CD8-positive, alpha-beta memory T cell (primary cell): Measurements from ENCODE around the gene NDUFB10. TPM values are rescaled to one million over a fixed set of nuclear protein-coding genes. Genes with fewer than 3 reads are reported as not detected.
A peak's percentile ranks its signal among the peaks of the same experiment; 100 is the strongest.

Experiments used
- CTCF ChIA-PET: fragments of 350-600 bp; sonication (Branson Sonifier 250); formaldehyde crosslinking; loops from one replicate; lab custom pipeline; 2021; ENCODE audit warnings: antibody characterized with exemption; lab: Charles Lee
- POLR2A ChIA-PET: fragments of 350-600 bp; sonication (Branson Sonifier 250); formaldehyde crosslinking; loops from one replicate; lab custom pipeline; 2021; ENCODE audit warnings: antibody characterized with exemption; lab: Charles Lee
- DNase-seq, 5 donors: peaks; one replicate each; pipeline versions ENCODE4 v3.0.0 to v3.0.0-alpha.2; 2020 to 2022; ENCODE audit warnings: mixed read lengths in 1 of 5
- H3K27ac ChIP-seq: one replicate; pipeline ENCODE4 v1.7.0; 2013; ENCODE audit warnings: low read depth, mild to moderate bottlenecking, low read length, moderate library complexity
- H3K27me3 ChIP-seq: 2 replicates; pipeline ENCODE4 v1.7.0; 2013; ENCODE audit warnings: low read length, mild to moderate bottlenecking; ENCODE audit not compliant: insufficient read depth, poor library complexity, severe bottlenecking
- H3K36me3 ChIP-seq: 2 replicates; pipeline ENCODE4 v1.7.0; 2013; ENCODE audit warnings: mild to moderate bottlenecking, low read length, moderate library complexity; ENCODE audit not compliant: insufficient read depth
- H3K4me1 ChIP-seq: 2 replicates; pipeline ENCODE4 v1.7.0; 2013; ENCODE audit warnings: mild to moderate bottlenecking, low read length, moderate library complexity; ENCODE audit not compliant: insufficient read depth
- H3K4me3 ChIP-seq: 2 replicates; pipeline ENCODE4 v1.7.0; 2013; ENCODE audit warnings: mild to moderate bottlenecking, low read length
- H3K9me3 ChIP-seq: 2 replicates; pipeline ENCODE4 v1.7.0; 2013; ENCODE audit warnings: mild to moderate bottlenecking, low read length
- H3K27ac Mint-ChIP-seq, 8 donors: one replicate each; pipeline ENCODE4 v1.8.0; 2020 to 2021; ENCODE audit warnings: mixed read lengths in 8 of 8, mild to moderate bottlenecking in 6 of 8, inconsistent platforms in 3 of 8, moderate library complexity in 3 of 8
- H3K27me3 Mint-ChIP-seq, 2 donors: one replicate each; pipeline ENCODE4 v1.8.0; 2020 to 2021; ENCODE audit warnings: mixed read lengths in 2 of 2, mild to moderate bottlenecking in 1 of 2, moderate library complexity in 1 of 2
- H3K36me3 Mint-ChIP-seq, 3 donors: one replicate each; pipeline ENCODE4 v1.8.0; 2020 to 2021; ENCODE audit warnings: mixed read lengths in 3 of 3, inconsistent platforms in 1 of 3, mild to moderate bottlenecking in 1 of 3
- H3K4me1 Mint-ChIP-seq, 3 donors: one replicate each; pipeline ENCODE4 v1.8.0; 2020 to 2021; ENCODE audit warnings: mixed read lengths in 3 of 3, inconsistent platforms in 1 of 3, mild to moderate bottlenecking in 1 of 3
- H3K4me3 Mint-ChIP-seq, 7 donors: one replicate each; pipeline ENCODE4 v1.8.0; 2020 to 2021; ENCODE audit warnings: mixed read lengths in 7 of 7, mild to moderate bottlenecking in 6 of 7, moderate library complexity in 4 of 7, inconsistent platforms in 2 of 7
- H3K9me3 Mint-ChIP-seq, 5 donors: one replicate each; pipeline ENCODE4 v1.8.0; 2020 to 2022; ENCODE audit warnings: mixed read lengths in 5 of 5, mild to moderate bottlenecking in 3 of 5, moderate library complexity in 2 of 5, inconsistent platforms in 1 of 5
- polyA plus RNA-seq: library from polyadenylated mRNA; unstranded; fragments of 300-500 nt; fragmentation: Illumina TruSeq; gene quantifications from one replicate; pipeline ENCODE4 v1.2.3, GENCODE V29; 2021
- total RNA-seq, 2 experiments: library from RNA; stranded (reverse); gene quantifications; one replicate each; pipeline ENCODE4 v1.2.3, GENCODE V29; 2021

The NDUFB10 gene
- total RNA-seq: 100 to 1,000 TPM; 150 to 152 TPM
- 236 TPM for polyA plus RNA-seq

GRCh38 chr16:1959269-1960039, at the start of gene NDUFB10:
Gene NDUFB10 (plus strand): TSS chr16:1959538. CDS start chr16:1959625, 87 bp downstream.
- H3K36me3 Mint-ChIP-seq: peaks cover 0 to 42% (median 8%) of the 10 kb centered on the region in 3 donors
- Histone ChIP-seq H3K9me3 (no peaks in the 10 kb centered on the region), H3K36me3 (peaks cover 24% of the 10 kb centered on the region), H3K27ac (peak within 1 kb of the TSS; percentile 73), H3K4me1 (peaks cover 48% of the 10 kb centered on the region), H3K4me3 (peak within 1 kb of the TSS; percentile 78), H3K27me3 (no peaks in the 10 kb centered on the region)
- peak within 1 kb of the TSS; percentile 78 to 96 (median 89) for H3K4me3 Mint-ChIP-seq
- peaks cover 38 to 49% (median 43%) of the 10 kb centered on the region in 3 donors for H3K4me1 Mint-ChIP-seq
- ChIA-PET POLR2A (interaction anchor here (0.6 to 2.7 kb wide), 3 partner anchors 12 to 30 kb away, joined by 6 to 17 read pairs (median 6); partner anchors contain the start of genes MSRB1 and TBL3), CTCF (interaction anchor here (0.8 to 2.6 kb wide), 6 partner anchors 9 to 44 kb away, joined by 3 to 7 read pairs (median 4); partner anchors contain the start of genes MSRB1 and TBL3)
- H3K27ac Mint-ChIP-seq: peak within 1 kb of the TSS; percentile 68 to 99 (median 91)
- H3K27me3 Mint-ChIP-seq: peaks cover 0 to 1% of the 10 kb centered on the region in 2 donors
- DNase-seq: peak; percentile 83 to 92 (median 87)
- no peaks in the 10 kb centered on the region for H3K9me3 Mint-ChIP-seq

DNA sequence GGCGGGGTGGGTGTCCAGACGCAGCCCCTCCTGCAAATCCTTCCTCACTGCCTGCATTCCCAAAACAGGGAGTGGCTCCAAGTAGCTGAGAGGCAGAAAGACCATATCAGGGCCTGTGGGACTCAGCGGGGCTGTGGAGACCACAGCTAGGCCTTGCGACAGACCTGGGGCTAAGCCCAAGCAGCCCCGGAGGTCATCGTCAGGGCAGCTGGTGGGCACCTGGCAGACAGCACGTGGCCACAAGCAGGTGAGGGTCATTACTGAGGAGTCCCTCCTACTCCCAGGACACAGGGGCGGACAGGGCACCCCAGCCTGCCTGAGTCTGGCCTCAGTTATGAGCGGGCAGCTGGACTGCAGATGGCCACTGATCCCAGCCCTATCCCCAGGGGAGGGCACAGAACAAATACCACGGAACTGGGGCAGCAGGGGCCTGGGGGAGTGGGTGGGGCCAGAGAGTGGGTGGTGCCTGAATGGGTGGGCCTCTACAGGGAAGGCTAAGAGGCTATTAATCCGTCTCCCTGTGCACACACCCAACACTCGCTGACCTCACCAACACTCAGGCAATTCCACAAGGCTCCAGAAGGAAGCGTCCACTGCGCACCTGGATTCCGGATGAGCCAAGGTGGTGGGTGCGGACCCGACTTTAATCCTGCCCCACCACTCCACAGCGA, 49.6 kb upstream of the NDUFB10 start:
- no peak overlapping the region for H3K4me3 ChIP-seq
- Mint-ChIP-seq H3K36me3 (no peaks in the 10 kb centered on the region), H3K4me1 (no peaks in the 10 kb centered on the region), H3K27ac (no peak overlapping the region), H3K27me3 (peaks cover 8 to 21% of the 10 kb centered on the region in 2 donors), H3K4me3 (no peak overlapping the region), H3K9me3 (no peaks in the 10 kb centered on the region)
- H3K36me3 ChIP-seq: no peaks in the 10 kb centered on the region
- ChIA-PET POLR2A (no interaction called here), CTCF (no interaction called here)
- H3K9me3 ChIP-seq: no peaks in the 10 kb centered on the region
- no peak overlapping the region for H3K27ac ChIP-seq
- H3K27me3 ChIP-seq: peaks cover 6% of the 10 kb centered on the region
- DNase-seq: no peak
- H3K4me1 ChIP-seq: no peaks in the 10 kb centered on the region

GRCh38 chr16:1911467-1912214, 47.7 kb upstream of the NDUFB10 start:
- no peaks in the 10 kb centered on the region for H3K36me3 Mint-ChIP-seq
- Histone ChIP-seq H3K4me3 (no peak overlapping the region), H3K27ac (no peak overlapping the region), H3K36me3 (no peaks in the 10 kb centered on the region), H3K9me3 (no peaks in the 10 kb centered on the region), H3K27me3 (no peaks in the 10 kb centered on the region), H3K4me1 (no peaks in the 10 kb centered on the region)
- H3K4me1 Mint-ChIP-seq: no peaks in the 10 kb centered on the region
- no peaks in the 10 kb centered on the region for H3K9me3 Mint-ChIP-seq
- POLR2A ChIA-PET: no interaction called here
- DNase-seq: no peak
- CTCF ChIA-PET: no interaction called here
- no peak overlapping the region for H3K4me3 Mint-ChIP-seq
- peaks cover 10 to 35% of the 10 kb centered on the region in 2 donors for H3K27me3 Mint-ChIP-seq
- H3K27ac Mint-ChIP-seq: no peak overlapping the region

DNA sequence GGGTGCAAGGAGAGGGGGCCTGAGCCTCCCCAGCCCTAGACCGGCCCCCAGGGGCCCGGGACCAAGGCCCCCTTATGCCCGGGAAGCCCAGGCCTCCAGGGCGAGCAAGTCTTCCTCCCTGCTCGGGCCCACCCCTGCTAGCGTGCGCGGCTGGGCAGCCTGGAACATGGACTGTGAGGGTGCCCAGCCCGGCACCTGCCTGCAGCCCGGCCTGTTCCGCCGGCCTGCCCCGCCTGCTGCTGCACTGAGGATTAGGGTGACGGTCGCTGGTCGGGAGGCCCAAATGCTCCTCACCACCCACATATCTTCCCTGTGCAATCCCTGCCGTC, 47.2 kb upstream of the NDUFB10 start:
- H3K27ac ChIP-seq: no peak overlapping the region
- ChIA-PET POLR2A (no interaction called here), CTCF (no interaction called here)
- H3K27me3 ChIP-seq: no peaks in the 10 kb centered on the region
- no peak overlapping the region for H3K27ac Mint-ChIP-seq
- no peaks in the 10 kb centered on the region for H3K4me1 Mint-ChIP-seq
- H3K9me3 ChIP-seq: no peaks in the 10 kb centered on the region
- no peak overlapping the region for H3K4me3 ChIP-seq
- H3K27me3 Mint-ChIP-seq: peaks cover 12 to 37% of the 10 kb centered on the region in 2 donors
- no peak overlapping the region for H3K4me3 Mint-ChIP-seq
- H3K4me1 ChIP-seq: no peaks in the 10 kb centered on the region
- no peaks in the 10 kb centered on the region for H3K9me3 Mint-ChIP-seq
- no peak for DNase-seq
- H3K36me3 ChIP-seq: no peaks in the 10 kb centered on the region
- H3K36me3 Mint-ChIP-seq: no peaks in the 10 kb centered on the region

DNA sequence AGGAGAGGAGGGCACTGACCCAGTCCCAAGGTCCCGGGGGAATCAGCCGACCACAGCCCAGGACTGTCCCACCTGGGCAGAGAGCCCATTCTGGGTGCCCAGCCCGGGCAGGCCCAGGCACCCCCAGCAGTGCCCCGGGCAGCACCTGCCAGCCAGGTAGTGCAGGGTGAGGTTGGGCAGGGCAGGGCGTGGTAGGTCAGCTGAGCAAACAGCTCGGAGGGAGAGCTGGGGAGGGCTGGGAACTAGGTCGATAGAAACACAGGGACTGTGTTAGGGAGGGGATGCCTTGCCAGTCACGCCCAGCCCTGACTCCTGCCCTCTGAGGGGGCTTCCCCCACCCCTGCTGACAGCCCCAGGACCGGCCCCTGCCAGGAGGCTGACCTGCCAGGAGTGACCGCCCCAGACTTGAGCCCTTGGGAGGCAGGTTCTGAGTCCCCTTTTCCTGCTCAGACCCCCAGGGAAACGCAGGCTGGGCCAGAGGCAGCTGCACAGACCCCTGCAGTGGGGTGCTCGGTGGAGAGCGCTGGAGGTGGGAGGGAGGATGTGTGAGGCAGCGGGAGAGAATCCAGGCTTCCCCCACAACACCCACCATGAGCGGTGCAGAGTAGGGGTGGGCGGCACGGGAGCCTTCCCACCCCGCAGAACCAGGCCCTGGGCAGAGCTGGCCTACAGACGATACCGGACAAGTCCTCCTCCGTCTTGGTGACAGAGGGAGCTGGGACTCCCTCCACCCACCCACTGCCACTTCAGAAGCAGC, 45.8 kb upstream of the NDUFB10 start:
- Mint-ChIP-seq H3K9me3 (no peaks in the 10 kb centered on the region), H3K4me1 (no peaks in the 10 kb centered on the region), H3K4me3 (no peak overlapping the region), H3K36me3 (no peaks in the 10 kb centered on the region), H3K27me3 (peaks cover 12 to 34% of the 10 kb centered on the region in 2 donors), H3K27ac (no peak overlapping the region)
- CTCF ChIA-PET: no interaction called here
- no peak for DNase-seq
- no peaks in the 10 kb centered on the region for H3K9me3 ChIP-seq
- no peak overlapping the region for H3K27ac ChIP-seq
- no peak overlapping the region for H3K4me3 ChIP-seq
- H3K36me3 ChIP-seq: no peaks in the 10 kb centered on the region
- no peaks in the 10 kb centered on the region for H3K27me3 ChIP-seq
- POLR2A ChIA-PET: no interaction called here
- H3K4me1 ChIP-seq: no peaks in the 10 kb centered on the region

- peaks cover 4% of the 10 kb centered on the region for H3K27me3 ChIP-seq
- no peak overlapping the region for H3K27ac ChIP-seq
- Mint-ChIP-seq H3K36me3 (no peaks in the 10 kb centered on the region), H3K27me3 (peaks cover 9 to 34% of the 10 kb centered on the region in 2 donors), H3K9me3 (no peaks in the 10 kb centered on the region), H3K27ac (no peak overlapping the region), H3K4me1 (no peaks in the 10 kb centered on the region), H3K4me3 (no peak overlapping the region)
- H3K4me1 ChIP-seq: no peaks in the 10 kb centered on the region
- DNase-seq: no peak
- H3K4me3 ChIP-seq: no peak overlapping the region
- CTCF ChIA-PET: no interaction called here
- no peaks in the 10 kb centered on the region for H3K36me3 ChIP-seq
- POLR2A ChIA-PET: no interaction called here
- no peaks in the 10 kb centered on the region for H3K9me3 ChIP-seq
Observed at GRCh38 chr16:1914084-1914608, 45.2 kb upstream of the NDUFB10 start.

DNA sequence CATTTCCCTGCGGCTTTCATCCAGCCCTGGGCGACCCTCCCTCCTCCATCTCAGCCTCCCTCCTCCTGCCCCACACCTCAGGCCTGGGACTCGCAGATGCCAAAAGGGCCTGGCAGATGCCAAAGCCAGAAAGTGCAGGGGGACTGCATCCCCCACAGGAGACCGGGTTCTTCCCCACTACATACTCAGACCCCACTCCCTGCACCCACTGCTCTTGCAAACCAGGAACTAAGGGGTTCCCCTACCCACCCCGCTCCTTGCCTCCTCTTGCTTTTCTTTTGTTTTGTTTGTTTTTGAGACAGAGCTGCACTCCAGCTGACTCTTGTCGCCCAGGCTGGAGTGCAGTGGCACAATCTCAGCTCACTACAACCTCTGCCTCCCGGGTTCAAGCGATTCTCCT, 44.4 kb upstream of the NDUFB10 start:
- Mint-ChIP-seq H3K27me3 (peaks cover 9 to 37% of the 10 kb centered on the region in 2 donors), H3K4me3 (no peak overlapping the region), H3K36me3 (no peaks in the 10 kb centered on the region), H3K9me3 (no peaks in the 10 kb centered on the region), H3K27ac (no peak overlapping the region), H3K4me1 (no peaks in the 10 kb centered on the region)
- no peak overlapping the region for H3K4me3 ChIP-seq
- H3K27me3 ChIP-seq: peaks cover 6% of the 10 kb centered on the region
- H3K36me3 ChIP-seq: no peaks in the 10 kb centered on the region
- CTCF ChIA-PET: no interaction called here
- no peaks in the 10 kb centered on the region for H3K4me1 ChIP-seq
- DNase-seq: no peak
- H3K9me3 ChIP-seq: no peaks in the 10 kb centered on the region
- POLR2A ChIA-PET: no interaction called here
- H3K27ac ChIP-seq: no peak overlapping the region
